Endothelial cell of hepatic sinusoid (primary cell): ENCODE measurements around the gene DDR1.

ENCODE experiments used
- in situ Hi-C: cut with HindIII; loops from 2 replicates; pipeline ENCODE4 v1.10.0; 2017; ENCODE audit warnings: low sequenced_read_pairs

DDR1 gene

DNA sequence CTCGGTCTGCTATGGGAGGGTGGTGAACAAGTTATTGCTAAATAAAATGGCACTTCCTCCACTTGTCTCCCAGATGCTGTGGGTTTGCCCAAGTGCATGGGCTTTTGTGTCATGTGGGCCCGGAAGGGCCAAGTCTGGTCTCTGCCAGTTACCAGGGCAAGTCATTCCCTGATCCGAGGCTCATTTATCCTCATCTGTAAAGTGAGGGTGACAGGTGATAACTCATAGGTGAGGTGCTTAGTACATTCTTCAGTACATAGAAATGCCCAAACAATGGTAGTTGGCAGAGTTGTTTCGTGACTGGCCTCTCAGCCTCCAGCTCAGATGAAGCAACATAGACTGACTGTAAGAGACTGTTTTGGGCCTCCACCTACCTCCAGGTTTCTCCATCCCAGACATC is 54.4 kb downstream of the DDR1 start:
- in situ Hi-C loops = loop anchor here (5.0 kb wide), 1 partner anchor 74 kb away; the partner anchor contains the start of gene MUC22

GRCh38 chr6:30939473-30939872 is 55.2 kb downstream of the DDR1 start:
- in situ Hi-C loops = loop anchor here (5.0 kb wide), 1 partner anchor 73 kb away; the partner anchor contains the start of gene MUC22

DNA sequence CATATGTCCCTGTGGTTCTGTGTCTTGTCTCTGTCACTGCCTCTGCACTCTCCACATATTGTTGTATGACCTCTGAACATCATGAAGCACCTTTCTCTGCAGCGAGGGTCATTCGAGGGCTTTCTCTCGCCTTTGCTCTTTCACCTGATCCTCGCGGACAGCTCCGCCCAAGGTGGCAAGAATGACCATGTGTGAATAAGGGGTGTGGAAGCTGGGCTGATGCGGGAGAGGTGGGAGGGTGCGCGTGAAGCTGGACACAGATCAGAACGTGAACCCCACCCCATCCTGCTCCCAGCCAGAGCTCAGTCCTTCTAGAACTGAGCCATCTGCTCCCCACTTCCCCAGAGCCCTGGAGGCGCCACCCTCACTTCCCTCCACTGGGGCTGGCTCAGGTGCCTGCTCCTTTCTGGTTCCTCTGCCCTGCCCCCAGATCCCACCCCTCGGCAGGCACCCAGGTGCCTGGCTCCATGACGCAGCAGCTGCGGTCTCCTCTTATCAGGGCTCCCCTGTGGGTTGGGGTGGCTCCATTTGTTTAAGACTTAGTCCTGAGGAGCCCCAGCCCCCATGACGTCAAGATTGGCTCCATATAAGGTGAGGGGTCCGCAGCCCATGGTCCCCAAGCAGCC is 56.2 kb downstream of the DDR1 start, which contains the start of gene MUCL3:
Gene MUCL3, plus strand, starts transcription at position 613 of the 626 bp plus-strand sequence. CDS start 27 bp downstream, outside the sequence.
- in situ Hi-C loops = no loop called here

GRCh38 chr6:30942338-30943060 is 58.2 kb downstream of the DDR1 start:
- in situ Hi-C loops = no loop called here

- in situ Hi-C loops = no loop called here
Observed at GRCh38 chr6:30944051-30944450, 59.7 kb downstream of the DDR1 start.

- in situ Hi-C loops = loop anchor here (5.0 kb wide), 1 partner anchor 127 kb away; no protein-coding TSS in a partner anchor
Observed at GRCh38 chr6:30945281-30945680, 61.0 kb downstream of the DDR1 start.

- in situ Hi-C loops = loop anchor here (5.0 kb wide), 1 partner anchor 125 kb away; no protein-coding TSS in a partner anchor
Observed at GRCh38 chr6:30947231-30947630, 62.9 kb downstream of the DDR1 start.

DNA sequence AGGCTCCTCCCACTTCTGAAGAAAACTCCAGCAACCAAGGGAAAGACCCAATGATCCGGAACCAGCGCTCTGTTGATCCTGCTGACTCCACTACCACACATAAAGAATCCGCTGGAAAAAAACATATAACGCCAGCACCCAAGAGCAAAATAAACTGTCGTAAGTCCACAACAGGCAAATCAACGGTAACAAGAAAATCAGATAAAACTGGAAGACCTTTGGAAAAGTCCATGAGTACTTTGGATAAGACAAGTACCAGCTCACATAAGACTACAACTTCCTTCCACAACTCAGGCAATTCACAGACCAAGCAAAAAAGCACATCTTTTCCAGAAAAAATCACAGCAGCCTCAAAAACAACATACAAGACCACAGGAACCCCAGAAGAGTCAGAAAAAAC is 64.5 kb downstream of the DDR1 start:
- in situ Hi-C loops = loop anchor here (5.0 kb wide), 1 partner anchor 123 kb away; no protein-coding TSS in a partner anchor
